ENCODE results near the gene MFN2.
"Not testable (repeated sequence)": the region's sequence is repeated elsewhere in the genome, so short reads cannot be mapped to it uniquely, and the experiment has no call there.

Gene MFN2

GRCh38 chr1:12028957-12029511 lies 48.8 kb downstream of the MFN2 start:
- no peak for DNase-seq

GRCh38 chr1:12029720-12030339 lies 49.6 kb downstream of the MFN2 start:
- DNase-seq: no peak

GRCh38 chr1:12031039-12031980 lies 51.1 kb downstream of the MFN2 start:
- DNase-seq: peak; percentile 45

- no peak for DNase-seq
Measured at GRCh38 chr1:12032161-12032621, 51.9 kb downstream of the MFN2 start.

GRCh38 chr1:12033441-12033840 lies 53.2 kb downstream of the MFN2 start:
- not testable (repeated sequence) for DNase-seq

GRCh38 chr1:12034381-12034801 lies 54.1 kb downstream of the MFN2 start:
- no peak for DNase-seq

- DNase-seq: no peak
Measured at GRCh38 chr1:12035312-12035711, 55.1 kb downstream of the MFN2 start.

GRCh38 chr1:12037486-12038355 lies 57.5 kb downstream of the MFN2 start:
- DNase-seq: no peak

GRCh38 chr1:12038356-12039163 lies 58.3 kb downstream of the MFN2 start:
- no peak for DNase-seq

- DNase-seq: no peak
Measured at GRCh38 chr1:12039164-12039525, 58.9 kb downstream of the MFN2 start.

- DNase-seq: not testable (repeated sequence)
Measured at GRCh38 chr1:12039824-12040456, 59.7 kb downstream of the MFN2 start.

- DNase-seq: peak; percentile 9
Measured at GRCh38 chr1:12040457-12041051, 60.3 kb downstream of the MFN2 start.

GRCh38 chr1:12044187-12044877 lies 64.1 kb downstream of the MFN2 start:
- DNase-seq: peak; percentile 31

GRCh38 chr1:12046749-12047119 lies 66.5 kb downstream of the MFN2 start:
- DNase-seq: no peak

GRCh38 chr1:12047120-12047876 lies 67.1 kb downstream of the MFN2 start:
- peak; percentile 71 for DNase-seq

GRCh38 chr1:12048372-12048771 lies 68.1 kb downstream of the MFN2 start:
- no peak for DNase-seq

- no peak for DNase-seq
Measured at GRCh38 chr1:12049616-12050015, 69.4 kb downstream of the MFN2 start.

- no peak for DNase-seq
Measured at GRCh38 chr1:12051361-12051760, 71.1 kb downstream of the MFN2 start.

GRCh38 chr1:12052008-12052573 lies 71.8 kb downstream of the MFN2 start:
- DNase-seq: peak; percentile 43

Data from activated naive CD4-positive, alpha-beta T cell treated with Interleukin-2 at 50 U/mL for 16 hours (primary cell).